IPS-18c (cell line): Measurements from ENCODE around the gene CLASP1.
"Not testable (repeated sequence)": the region's sequence is repeated elsewhere in the genome, so short reads cannot be mapped to it uniquely, and the experiment has no call there.

ENCODE experiments used
- H3K4me3 ChIP-seq: 2 replicates; pipeline ENCODE4 v1.7.0; 2013; ENCODE audit warnings: low read depth, mild to moderate bottlenecking, low read length, moderate library complexity; ENCODE audit not compliant: insufficient read depth
- H3K9me3 ChIP-seq: one replicate; pipeline ENCODE4 v1.6.1; 2013; ENCODE audit warnings: mild to moderate bottlenecking, low read length, moderate library complexity; ENCODE audit not compliant: control insufficient read depth, insufficient read depth

Gene CLASP1

DNA sequence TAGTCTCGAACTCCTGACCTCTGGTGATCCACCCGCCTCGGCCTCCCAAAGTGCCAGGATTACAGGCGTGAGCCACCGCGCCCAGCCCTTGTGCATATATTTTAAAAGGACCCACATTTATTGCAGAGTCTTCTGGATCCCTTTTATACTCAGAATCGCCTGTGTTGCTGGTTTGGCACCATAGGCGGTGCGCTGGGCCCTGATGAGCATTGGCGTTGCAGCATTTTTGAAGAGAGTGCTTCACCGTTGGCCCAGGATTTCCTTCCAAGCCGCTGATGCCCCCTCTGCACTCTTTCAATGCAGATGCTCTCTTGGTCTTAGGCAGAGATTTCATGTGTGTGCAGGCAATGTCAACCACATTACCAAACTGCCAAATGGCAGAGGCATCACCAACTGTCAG is 350.8 kb downstream of the CLASP1 start:
- no peaks in the 10 kb centered on the region for H3K9me3 ChIP-seq
- no peak overlapping the region for H3K4me3 ChIP-seq

DNA sequence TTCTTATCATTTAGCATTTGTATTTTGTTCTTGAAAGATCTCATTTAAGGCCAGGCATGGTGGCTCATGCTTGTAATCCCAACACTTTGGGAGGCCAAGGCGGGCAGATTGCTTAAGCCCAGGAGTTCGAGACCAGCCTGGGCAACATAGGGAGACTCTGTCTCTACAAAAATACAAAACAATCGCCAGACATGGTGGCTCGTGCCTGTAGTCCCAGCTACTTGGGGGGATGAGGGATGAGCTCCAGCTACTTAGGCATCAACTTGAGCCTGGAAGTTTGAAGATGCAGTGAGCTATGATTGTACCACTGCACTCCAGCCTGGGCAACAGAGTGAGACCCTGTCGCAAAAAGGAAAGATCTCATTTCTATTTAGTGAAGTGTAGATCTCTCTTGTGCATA is 351.4 kb downstream of the CLASP1 start:
- not testable (repeated sequence) for H3K4me3 ChIP-seq, H3K9me3 ChIP-seq

DNA sequence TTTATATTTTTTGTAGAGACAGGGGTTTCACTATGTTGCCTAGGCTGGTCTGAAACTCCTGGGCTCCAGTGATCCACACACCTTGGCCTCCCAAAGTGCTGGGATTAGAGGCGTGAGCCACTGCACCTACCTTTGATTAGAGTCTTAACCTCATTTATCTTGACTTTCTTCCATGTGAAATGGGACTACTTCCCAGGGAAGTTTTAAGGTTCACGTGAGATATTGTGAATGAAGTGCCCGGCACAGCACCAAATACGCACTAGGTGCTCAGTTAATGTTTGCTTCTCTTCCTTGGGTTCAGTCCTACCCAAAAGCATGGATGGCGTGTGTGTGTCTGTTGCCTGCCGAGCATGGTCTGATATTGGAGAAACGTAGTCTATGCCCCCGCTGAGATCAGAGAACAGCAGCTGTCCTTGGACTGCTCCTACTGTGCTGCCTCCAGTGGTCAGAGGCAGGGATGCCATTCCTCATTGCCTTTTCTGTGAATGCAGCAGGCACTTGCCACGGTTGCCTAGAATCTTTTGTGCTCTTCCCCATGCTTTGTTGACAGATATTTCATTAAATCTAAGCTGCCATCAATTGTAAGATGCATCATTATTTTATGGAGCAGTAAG is 351.9 kb downstream of the CLASP1 start:
- Histone ChIP-seq H3K9me3 (no peaks in the 10 kb centered on the region), H3K4me3 (no peak overlapping the region)

DNA sequence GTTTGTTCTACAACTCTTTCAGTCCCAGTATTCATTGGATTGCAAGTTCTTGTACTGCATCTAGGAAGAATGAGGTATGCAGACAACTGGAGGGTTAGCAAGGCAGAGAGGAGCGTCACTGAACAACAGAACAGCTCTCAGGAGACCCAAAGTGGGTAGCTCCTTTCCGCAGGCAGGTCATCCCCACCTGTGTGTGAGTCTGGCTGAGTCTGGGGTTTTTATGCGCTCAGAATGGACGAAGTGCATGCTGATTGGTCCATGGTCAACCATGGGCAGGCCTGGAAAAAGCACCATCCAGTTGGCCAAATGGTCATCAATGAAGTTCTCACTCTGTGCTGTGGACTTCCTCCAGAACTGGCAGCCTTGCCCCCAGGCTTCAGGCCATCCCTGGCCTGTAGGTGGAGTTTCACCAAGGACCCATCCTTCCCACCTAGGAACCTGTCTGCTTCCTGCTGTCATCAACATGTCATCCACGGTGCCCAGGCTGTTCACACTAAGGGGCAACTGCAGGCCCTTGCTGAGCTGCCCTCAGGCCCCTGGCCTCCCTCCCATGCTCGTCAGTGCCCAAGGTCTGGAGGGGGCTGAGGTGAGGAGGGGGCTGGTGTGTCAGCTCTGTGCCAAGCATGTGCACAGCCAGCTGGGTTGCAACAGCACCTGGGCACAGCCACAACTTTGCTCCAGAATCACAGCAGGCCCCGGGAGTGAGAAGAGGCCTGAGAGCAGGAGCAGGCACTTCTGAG is 353.2 kb downstream of the CLASP1 start:
- Histone ChIP-seq H3K9me3 (no peaks in the 10 kb centered on the region), H3K4me3 (no peak overlapping the region)

DNA sequence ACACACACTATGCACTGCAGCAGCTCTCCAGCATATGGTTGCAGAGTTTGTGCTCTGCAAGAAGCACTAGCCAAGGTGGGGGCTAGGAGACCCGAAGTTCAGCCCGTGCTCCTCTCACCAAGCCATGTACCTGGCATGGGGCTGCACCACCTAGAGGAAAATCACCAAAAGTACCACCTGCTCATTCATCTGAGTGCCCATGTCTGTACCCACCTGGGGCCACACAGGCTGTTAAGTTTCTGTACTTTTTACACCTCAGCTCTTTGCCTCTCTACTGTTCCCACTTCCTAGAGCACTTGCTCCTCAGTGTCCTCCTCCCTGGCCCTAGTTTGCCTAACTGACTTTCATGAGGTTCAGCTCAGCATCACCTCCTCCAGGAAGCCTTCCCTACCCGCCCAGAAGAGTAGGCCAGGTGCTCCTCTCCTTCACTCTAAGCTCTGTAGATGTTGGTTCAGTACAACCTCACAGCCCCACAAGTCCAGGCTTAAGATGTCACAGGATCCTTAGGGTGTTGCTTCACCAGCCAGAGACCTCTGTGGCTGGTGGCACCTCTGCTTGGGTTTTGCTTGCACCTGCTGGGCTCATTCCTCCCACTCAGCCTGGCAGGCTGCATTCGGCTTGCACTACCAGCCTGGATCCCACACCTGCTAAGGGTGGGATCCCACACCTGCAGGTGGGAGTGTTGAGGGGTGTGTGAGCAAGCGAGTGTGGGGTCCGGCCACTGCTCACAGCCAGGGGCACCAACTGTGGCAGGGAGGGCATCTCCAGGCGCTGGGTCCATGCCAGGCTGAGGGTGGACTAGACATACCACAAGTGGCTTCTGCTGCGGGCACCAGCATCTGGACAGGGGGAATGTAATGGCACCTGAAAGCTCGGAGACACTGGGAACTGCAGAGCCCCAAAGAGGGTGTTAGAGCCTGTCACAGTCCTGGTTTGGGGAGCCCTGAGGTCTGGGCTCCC is 354.1 kb downstream of the CLASP1 start:
- H3K4me3 ChIP-seq, result no peak overlapping the region
- H3K9me3 ChIP-seq, result no peaks in the 10 kb centered on the region

DNA sequence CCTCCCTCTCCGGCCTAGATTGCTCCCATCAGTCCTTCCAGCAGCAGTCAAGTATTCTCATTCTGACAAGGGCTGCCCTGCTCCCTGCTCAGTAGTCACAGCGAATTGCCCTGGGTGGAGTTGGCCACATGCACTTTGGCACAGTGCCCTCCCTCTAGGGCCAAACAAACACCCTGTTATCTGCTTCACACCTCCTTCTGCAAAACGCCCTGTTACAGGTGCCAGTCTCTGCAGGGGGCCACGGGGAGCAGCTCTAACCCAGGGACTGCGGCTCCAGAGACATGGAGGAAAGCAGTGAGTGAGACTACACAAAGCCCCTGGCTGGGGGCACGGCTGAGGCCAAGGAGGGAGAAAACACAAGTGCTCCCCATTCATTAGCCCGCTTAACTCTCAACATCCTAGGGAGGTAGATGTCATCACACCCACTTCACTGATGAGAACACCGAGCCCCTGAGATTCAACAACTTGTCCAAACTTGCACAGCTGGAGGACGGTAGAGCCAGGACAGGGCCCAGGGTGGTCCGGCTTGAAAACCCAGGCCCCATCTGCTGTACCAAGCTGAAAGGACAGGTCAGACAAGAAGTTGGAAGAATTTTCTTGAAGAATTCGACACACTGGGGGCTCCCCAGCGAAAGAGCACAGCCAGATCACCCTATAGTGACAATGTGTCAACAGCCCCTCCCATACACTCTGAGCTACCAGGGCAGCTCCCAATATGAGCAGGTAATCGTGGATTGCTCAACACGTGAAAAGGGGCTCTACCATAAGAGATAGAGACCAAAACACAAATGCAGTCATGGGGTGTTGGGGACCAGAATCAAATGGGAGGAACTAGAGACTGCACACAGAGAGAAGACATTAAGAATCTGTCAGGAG is 355.6 kb downstream of the CLASP1 start:
- Histone ChIP-seq H3K9me3 (no peaks in the 10 kb centered on the region), H3K4me3 (no peak overlapping the region)

DNA sequence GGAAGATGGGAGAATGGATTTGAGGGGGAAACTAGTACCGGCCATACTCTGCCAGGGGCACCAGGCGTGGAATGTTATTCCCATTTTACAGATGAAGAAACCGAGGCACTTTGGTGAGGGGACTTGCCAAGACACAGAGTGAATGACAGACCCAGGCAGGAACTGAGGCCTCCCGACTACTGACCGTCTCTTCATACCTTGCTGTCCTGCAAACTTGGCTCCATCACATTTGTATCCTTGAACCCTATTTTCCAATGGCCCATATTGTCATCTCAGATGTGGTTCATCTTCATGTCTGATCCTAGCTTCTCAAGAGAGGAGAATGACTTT is 358.0 kb downstream of the CLASP1 start:
- H3K9me3 ChIP-seq, result no peaks in the 10 kb centered on the region
- no peak overlapping the region for H3K4me3 ChIP-seq

DNA sequence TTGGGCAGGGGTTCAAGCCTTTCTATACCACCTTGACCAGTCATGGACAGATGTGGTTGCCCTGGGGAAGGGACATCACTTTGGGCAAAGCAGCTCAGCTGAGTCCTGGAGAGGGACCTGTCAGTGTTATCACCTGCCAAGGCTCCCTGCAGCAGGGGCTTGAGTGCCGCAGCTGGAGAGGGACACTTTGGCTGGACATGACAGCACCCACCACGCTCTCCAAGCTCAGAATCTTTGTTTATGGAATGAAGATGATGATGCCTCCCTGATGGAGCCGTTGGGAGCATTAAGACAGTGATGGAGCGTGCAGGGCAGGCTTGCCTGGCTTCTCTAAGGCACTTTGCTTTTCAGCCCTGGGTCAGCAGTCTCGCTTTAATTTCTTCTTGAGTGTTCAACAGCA is 360.0 kb downstream of the CLASP1 start:
- no peak overlapping the region for H3K4me3 ChIP-seq
- no peaks in the 10 kb centered on the region for H3K9me3 ChIP-seq

DNA sequence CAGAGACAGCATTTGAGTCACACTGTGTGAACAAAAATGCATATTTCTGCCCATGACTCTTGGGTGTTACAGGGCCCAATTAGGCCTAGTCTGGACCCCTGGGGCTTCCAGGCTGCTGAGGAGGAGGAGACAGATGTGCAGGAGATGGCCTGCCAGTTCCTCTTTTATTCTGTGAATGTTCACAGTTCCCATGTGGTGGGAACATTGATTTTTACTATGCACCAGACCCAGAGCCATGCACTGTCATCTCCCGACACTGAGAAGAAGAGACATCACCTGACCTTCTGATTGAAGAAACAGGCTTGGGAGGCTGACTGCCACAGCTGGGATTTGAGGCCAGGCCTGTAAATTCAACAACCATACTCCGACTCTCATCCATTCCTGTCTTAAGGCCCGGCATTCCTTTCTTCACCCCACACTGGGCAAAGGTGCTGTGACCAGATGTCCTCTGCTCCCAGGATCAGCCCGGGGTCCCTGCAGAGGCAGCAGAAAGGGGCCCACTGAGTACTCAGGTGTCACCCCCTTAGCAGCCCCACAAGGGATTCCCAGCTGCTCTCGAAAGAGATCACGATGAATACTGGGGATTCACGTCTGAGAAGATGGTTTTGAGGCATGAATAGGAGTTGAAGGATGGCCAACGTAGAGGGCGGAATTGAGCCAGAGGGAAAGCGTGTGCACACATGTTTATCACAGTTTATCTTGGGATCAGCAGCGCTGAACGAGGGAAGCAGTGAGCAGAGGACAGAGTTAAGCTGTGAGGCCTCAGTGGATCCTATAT is 360.6 kb downstream of the CLASP1 start:
- Histone ChIP-seq H3K9me3 (no peaks in the 10 kb centered on the region), H3K4me3 (no peak overlapping the region)

DNA sequence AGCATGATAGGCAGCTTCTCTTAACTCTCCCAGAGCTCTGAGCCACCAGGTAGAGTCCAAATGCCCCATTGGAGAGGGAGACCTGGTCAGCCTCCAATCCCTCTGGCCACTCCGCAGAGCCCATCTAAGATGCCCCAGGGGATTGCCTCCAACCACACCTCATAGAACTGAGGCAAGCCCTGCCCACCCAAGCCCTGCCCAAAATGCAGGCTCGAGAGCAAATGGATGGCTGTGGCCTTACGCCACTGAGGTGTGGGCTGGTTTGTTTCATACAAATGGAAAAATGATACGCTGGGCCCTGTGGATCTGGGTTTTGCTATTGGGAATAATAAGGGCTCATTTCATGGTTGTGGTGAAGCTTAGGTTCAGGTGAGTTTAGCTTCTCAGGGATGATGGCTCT is 361.3 kb downstream of the CLASP1 start:
- Histone ChIP-seq H3K9me3 (no peaks in the 10 kb centered on the region), H3K4me3 (no peak overlapping the region)
